Adrenal gland (tissue), 12 donors: Measurements from ENCODE around the gene ARSJ. TPM values are rescaled to one million over a fixed set of nuclear protein-coding genes. Genes with fewer than 3 reads are reported as not detected.

ENCODE experiments used
- DNase-seq, 7 donors: peaks; one replicate each; pipeline ENCODE4 v3.0.0-alpha.2; 2019 to 2020
- H3K27ac ChIP-seq, 5 donors: fragments of 200-600 bp; sonication (generic) in 4 of 5; 1 replicate in 3 of 5; 2 replicates in 2 of 5; pipeline versions ENCODE4 v1.5.1 to v1.8.0; 2016 to 2020; ENCODE audit warnings: mild to moderate bottlenecking in 1 of 5
- H3K27me3 ChIP-seq: fragments of 200-600 bp; 2 replicates; pipeline ENCODE4 v1.8.0; 2021
- H3K36me3 ChIP-seq, 2 donors: fragments of 200-600 bp; replicated peaks in 1 of 2; 1 replicate in 1 of 2; 2 replicates in 1 of 2; pipeline versions ENCODE4 v1.5.1 to v1.8.0; 2018 to 2022
- H3K4me1 ChIP-seq, 2 donors: fragments of 200-600 bp; replicated peaks in 1 of 2; 1 replicate in 1 of 2; 2 replicates in 1 of 2; pipeline versions ENCODE4 v1.5.1 to v1.8.0; 2018 to 2021
- H3K4me3 ChIP-seq, 4 donors: fragments of 200-600 bp; sonication (generic) in 3 of 4; one replicate each; pipeline ENCODE4 v1.5.1; 2016 to 2018
- H3K9me3 ChIP-seq, 3 donors: fragments of 200-600 bp; sonication (generic) in 1 of 3; replicated peaks in 1 of 3; 1 replicate in 2 of 3; 2 replicates in 1 of 3; pipeline versions ENCODE4 v1.5.1 to v1.8.0; 2016 to 2021
- CTCF ChIP-seq, 6 experiments: fragments of 450-650 bp in 4 of 6; fragments of 200-600 bp in 2 of 6; sonication (generic) in 1 of 6; IDR thresholded peaks; 1 replicate in 5 of 6; 2 replicates in 1 of 6; pipeline versions ENCODE4 v1.5.1 to v1.8.0; 2016 to 2021; ENCODE audit warnings: antibody characterized with exemption in 6 of 6, mild to moderate bottlenecking in 2 of 6, moderate library complexity in 1 of 6
- POLR2A ChIP-seq, 2 donors: fragments of 450-650 bp; IDR thresholded peaks; one replicate each; pipeline ENCODE4 v1.6.1; 2017; ENCODE audit warnings: antibody characterized with exemption in 2 of 2, mild to moderate bottlenecking in 2 of 2, moderate library complexity in 1 of 2
- WGBS, 4 donors: extraction: QIAGEN DNeasy Blood & Tissue Kit in 2 of 4; methylation state at CpG; one replicate each; pipeline versions ENCODE4 v1.1.5 to v1.1.7; 2013 to 2017; 5-methylcytosine and 5-hydroxymethylcytosine counted together
- intact Hi-C, 2 donors: fragments of 100-400 bp; cut with DNase I; formaldehyde crosslinking; loops; one replicate each; pipeline versions ENCODE4 v1.14.1 to v1.15.0; 2022 to 2023
- polyA plus RNA-seq, 3 donors: library from polyadenylated mRNA; stranded (reverse); fragments of 200-250 nt in 2 of 3; fragments of 350-450 nt in 1 of 3; fragmentation: Illumina TruSeq in 1 of 3; extraction: RNeasy Lipid Tissue Mini Kit (QIAGEN cat#74804) in 1 of 3; gene quantifications; one replicate each; pipeline ENCODE4 v1.2.3, GENCODE V29; 2013 to 2014
- total RNA-seq, 9 donors: library from RNA; depleted of rRNA in 4 of 9; stranded (reverse); fragments of >200 nt in 4 of 9; fragments of 120-200 nt in 1 of 9; fragmentation: NEBNext Ultra II Directional in 1 of 9; extraction: Animal tissue kit (Norgen Biotek cat#: 25700) in 1 of 9; gene quantifications; one replicate each; pipeline versions ENCODE4 v1.1.0 to v1.2.4, GENCODE V29; 2013 to 2023
- donor health status: healthy with polysubstance abuse.
- donor health status: Bipolar disorder and iron deficiency.
- donor health status: DM: yes; HTN: yes; CAD: no.
- donor health status: DM: no; HTN: no; CAD: no.
- donor health status: DM: no; HTN: no; CAD: no.
- donor health status: DM: yes; HTN: yes; CAD: no.

Gene ARSJ
- total and polyA plus RNA-seq, 12 donors: 0.48 to 6.1 (median 3.0) TPM

GRCh38 chr4:113971706-113972360 is 7.6 kb downstream of the ARSJ start:
- H3K27me3 ChIP-seq: no peaks in the 10 kb centered on the region
- 64 to 80% (median 75%) methylated on average over 2 of the region's 2 CpGs for WGBS, 4 donors
- H3K9me3 ChIP-seq: no peaks in the 10 kb centered on the region
- no peak for DNase-seq
- H3K4me1 ChIP-seq: peaks cover 0 to 1% of the 10 kb centered on the region in 2 donors
- no peaks in the 10 kb centered on the region for H3K36me3 ChIP-seq
- H3K4me3 ChIP-seq: no peak overlapping the region
- no peak overlapping the region for H3K27ac ChIP-seq
- intact Hi-C loops: no loop called here
- TF ChIP-seq POLR2A (IDR thresholded peaks at IDR 0.05) (no peak), CTCF (IDR thresholded peaks at IDR 0.05) (no peak)

- intact Hi-C loops: no loop called here
- no peak for DNase-seq
- H3K9me3 ChIP-seq: no peaks in the 10 kb centered on the region
- TF ChIP-seq POLR2A (IDR thresholded peaks at IDR 0.05): no peak
- TF ChIP-seq CTCF (IDR thresholded peaks at IDR 0.05): no peak
- no peaks in the 10 kb centered on the region for H3K36me3 ChIP-seq
- no peak overlapping the region for H3K4me3 ChIP-seq
- H3K27me3 ChIP-seq: no peaks in the 10 kb centered on the region
- H3K4me1 ChIP-seq: no peaks in the 10 kb centered on the region
- WGBS, 4 donors: 59 to 82% (median 71%) methylated on average over 1 of the region's 1 CpG
- no peak overlapping the region for H3K27ac ChIP-seq
These were observed 9.6 kb downstream of the ARSJ start for GRCh38 chr4:113969709-113970334.

GRCh38 chr4:113968473-113968872 is 11.0 kb downstream of the ARSJ start:
- no peak for TF ChIP-seq CTCF (IDR thresholded peaks at IDR 0.05)
- TF ChIP-seq POLR2A (IDR thresholded peaks at IDR 0.05): no peak
- WGBS, 4 donors: 85 to 90% (median 88%) methylated on average over 2 of the region's 2 CpGs
- no peak overlapping the region for H3K4me3 ChIP-seq
- H3K36me3 ChIP-seq: no peaks in the 10 kb centered on the region
- no peaks in the 10 kb centered on the region for H3K27me3 ChIP-seq
- H3K27ac ChIP-seq: no peak overlapping the region
- no peaks in the 10 kb centered on the region for H3K4me1 ChIP-seq
- no peaks in the 10 kb centered on the region for H3K9me3 ChIP-seq
- DNase-seq: no peak
- intact Hi-C loops: no loop called here

GRCh38 chr4:113967687-113968086 is 11.8 kb downstream of the ARSJ start:
- no peaks in the 10 kb centered on the region for H3K36me3 ChIP-seq
- H3K4me1 ChIP-seq: no peaks in the 10 kb centered on the region
- H3K4me3 ChIP-seq: no peak overlapping the region
- H3K27ac ChIP-seq: no peak overlapping the region
- TF ChIP-seq CTCF (IDR thresholded peaks at IDR 0.05) (no peak), POLR2A (IDR thresholded peaks at IDR 0.05) (no peak)
- H3K27me3 ChIP-seq: no peaks in the 10 kb centered on the region
- H3K9me3 ChIP-seq: no peaks in the 10 kb centered on the region
- intact Hi-C loops: no loop called here
- DNase-seq: no peak
